ENCODE measurements around the gene ADRA1B.
"Not testable (repeated sequence)": the region's sequence is repeated elsewhere in the genome, so short reads cannot be mapped to it uniquely, and the experiment has no call there.

Gene ADRA1B

GRCh38 chr5:159955056-159955624 is 38.9 kb downstream of the ADRA1B start:
- no peak for TF ChIP-seq CTCF (IDR thresholded peaks at IDR 0.05; ENCODE audit: low read depth, low read length)
- DNase-seq (ENCODE audit: extremely low read depth, low read depth): no peak

GRCh38 chr5:159956074-159956473 is 39.8 kb downstream of the ADRA1B start:
- peak; percentile 4 for DNase-seq (ENCODE audit: extremely low read depth, low read depth)
- no peak for TF ChIP-seq CTCF (IDR thresholded peaks at IDR 0.05; ENCODE audit: low read depth, low read length)

- no peak for TF ChIP-seq CTCF (IDR thresholded peaks at IDR 0.05; ENCODE audit: low read depth, low read length)
- DNase-seq (ENCODE audit: extremely low read depth, low read depth): no peak
Measured at GRCh38 chr5:159961176-159962160, 45.2 kb downstream of the ADRA1B start.

GRCh38 chr5:159962214-159962613 is 45.9 kb downstream of the ADRA1B start:
- no peak for TF ChIP-seq CTCF (IDR thresholded peaks at IDR 0.05; ENCODE audit: low read depth, low read length)
- no peak for DNase-seq (ENCODE audit: extremely low read depth, low read depth)

- DNase-seq (ENCODE audit: extremely low read depth, low read depth): no peak
Measured at GRCh38 chr5:159963935-159964334, 47.7 kb downstream of the ADRA1B start.

GRCh38 chr5:159965031-159965837 is 49.0 kb downstream of the ADRA1B start:
- peak; percentile 78 for TF ChIP-seq CTCF (IDR thresholded peaks at IDR 0.05; ENCODE audit: low read depth, low read length)
- no peak for DNase-seq (ENCODE audit: extremely low read depth, low read depth)

More at GRCh38 chr5:159963935-159964334, 47.7 kb downstream of the ADRA1B start:
- no peak for TF ChIP-seq CTCF (IDR thresholded peaks at IDR 0.05; ENCODE audit: low read depth, low read length)

- not testable (repeated sequence) for DNase-seq (ENCODE audit: extremely low read depth, low read depth)
Measured at GRCh38 chr5:159965838-159966128, 49.5 kb downstream of the ADRA1B start.

Data from AG09319 (cell line).